HG03442 (cell line): ENCODE measurements around the gene GRID1.
"Not testable (repeated sequence)": the region's sequence is repeated elsewhere in the genome, so short reads cannot be mapped to it uniquely, and the experiment has no call there.

ENCODE experiments used
- ATAC-seq: cut with Tn5 transposase; IDR thresholded peaks from one replicate; pipeline ENCODE4 v1.9.1; 2021; ENCODE audit warnings: mild to moderate bottlenecking, moderate library complexity; ENCODE audit not compliant: unreplicated experiment

The GRID1 gene

DNA sequence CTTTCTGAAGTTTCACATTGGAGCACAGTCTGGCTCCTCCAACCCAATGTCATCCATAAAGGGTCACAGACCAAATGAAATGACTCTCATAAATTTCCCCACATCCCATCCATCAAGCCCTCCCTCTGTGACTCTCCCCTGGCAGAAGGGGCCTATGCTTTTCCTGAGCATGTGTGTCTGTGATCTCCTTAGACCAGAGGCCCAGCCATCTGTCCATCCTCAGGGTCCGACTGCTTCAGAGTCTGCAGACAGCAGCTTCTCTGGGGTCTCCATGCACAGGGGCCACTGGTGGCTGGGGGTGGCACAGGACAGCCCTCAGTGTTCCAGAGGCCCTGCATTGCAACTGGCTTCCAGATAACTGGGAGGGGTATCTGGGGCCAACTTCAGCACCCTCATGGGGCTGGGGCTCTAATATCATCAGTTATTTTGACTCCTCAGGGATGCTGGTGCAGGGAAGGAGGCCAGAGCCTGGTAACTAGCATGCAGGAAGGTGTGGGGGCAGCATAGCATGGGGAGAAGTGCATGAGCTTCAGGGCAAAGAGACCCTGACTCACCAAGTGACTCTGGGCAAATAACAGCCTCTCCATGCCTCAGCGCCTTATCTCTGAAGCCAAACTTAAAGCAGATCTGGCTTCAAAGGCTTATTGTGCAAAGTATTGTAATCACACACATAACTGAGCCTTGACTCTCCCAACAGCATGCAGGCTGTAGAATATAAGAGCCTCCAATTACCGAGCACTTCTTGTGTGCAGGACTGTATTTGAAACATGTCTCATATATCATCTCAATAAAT is 266.9 kb downstream of the GRID1 start:
- no peak for ATAC-seq

DNA sequence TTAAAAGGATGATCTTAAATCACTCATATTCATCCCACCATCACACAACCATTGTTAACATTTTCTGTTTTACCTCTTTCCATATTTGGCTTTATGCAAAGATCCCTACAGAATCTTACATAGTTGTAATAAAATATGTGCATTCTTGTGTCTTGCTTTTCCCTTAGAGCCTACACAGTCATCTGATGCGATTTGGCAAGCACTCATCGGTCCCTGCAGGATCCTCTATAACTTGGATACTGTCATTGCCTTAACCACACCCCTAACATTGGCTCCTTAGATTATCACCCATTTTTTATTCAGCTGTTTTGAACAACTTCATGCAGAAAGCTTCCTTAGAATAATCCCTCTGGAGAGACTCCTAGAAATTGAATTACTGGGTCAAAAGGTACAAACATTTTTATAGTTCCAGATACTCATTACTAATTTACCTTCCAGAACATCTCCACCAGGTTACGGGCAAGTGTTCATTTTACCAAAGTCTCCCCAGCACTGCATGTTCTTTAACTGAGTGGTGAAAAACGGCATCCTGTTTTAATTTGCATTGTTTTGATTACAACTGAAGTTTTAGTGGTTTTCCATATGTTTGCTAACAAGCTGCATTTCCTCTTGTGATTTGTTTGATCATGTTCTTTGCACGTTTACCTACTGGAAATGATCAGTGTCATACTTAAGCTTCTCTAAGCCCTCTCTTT is 268.3 kb downstream of the GRID1 start:
- ATAC-seq = no peak

DNA sequence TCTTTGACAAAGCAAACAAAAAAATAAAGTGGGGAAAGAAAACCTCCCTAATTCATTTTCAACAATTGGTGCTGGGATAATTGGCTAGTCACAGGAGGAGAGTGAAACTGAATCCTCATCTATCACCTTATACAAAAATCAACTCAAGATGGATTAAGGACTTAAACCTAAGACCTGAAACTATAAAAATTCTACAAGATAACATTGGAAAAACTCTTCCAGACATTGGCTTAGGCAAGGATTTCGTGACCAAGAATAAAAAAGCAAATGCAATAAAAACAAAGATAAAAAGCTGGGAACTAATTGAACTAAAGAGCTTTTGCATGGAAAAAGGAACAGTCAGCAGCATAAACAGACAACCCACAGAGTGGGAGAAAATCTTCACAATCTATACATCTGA is 271.5 kb downstream of the GRID1 start:
- ATAC-seq = not testable (repeated sequence)

DNA sequence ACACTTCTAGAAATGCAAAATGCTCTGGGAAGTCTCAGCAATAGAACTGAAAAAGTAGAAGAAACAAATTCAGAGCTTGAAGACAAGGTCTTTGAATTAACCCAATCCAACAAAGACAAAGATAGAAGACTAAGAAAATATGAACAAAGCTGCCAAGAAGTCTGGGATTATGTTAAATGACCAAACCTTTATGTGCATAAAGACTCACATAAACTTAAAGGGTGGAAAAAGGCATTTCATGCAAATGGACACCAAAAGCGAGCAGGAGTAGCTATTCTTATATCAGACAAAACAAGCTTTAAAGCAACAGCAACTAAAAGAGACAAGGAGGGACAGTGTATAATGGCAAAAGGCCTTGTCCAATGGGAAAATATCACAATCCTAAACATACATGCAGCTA is 274.3 kb downstream of the GRID1 start:
- not testable (repeated sequence) for ATAC-seq

DNA sequence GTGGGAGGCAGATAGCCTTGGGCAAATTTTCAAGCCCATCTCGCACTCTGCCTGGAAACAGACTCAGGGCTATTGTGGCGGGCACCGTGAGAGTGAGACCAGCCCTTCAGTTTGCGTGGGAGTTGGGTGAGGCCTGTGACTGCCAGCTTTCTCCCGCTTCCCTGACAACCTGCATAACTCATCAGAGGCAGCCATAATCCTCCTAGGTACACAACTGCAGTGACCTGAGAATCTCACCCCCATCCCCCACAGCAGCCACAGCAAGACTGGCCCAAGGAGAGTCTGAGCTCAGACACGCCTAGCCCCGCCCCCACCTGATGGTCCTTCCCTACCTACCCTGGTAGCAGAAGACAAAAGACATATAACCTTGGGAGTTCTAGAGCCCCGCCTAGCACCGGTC is 275.4 kb downstream of the GRID1 start:
- no peak for ATAC-seq

DNA sequence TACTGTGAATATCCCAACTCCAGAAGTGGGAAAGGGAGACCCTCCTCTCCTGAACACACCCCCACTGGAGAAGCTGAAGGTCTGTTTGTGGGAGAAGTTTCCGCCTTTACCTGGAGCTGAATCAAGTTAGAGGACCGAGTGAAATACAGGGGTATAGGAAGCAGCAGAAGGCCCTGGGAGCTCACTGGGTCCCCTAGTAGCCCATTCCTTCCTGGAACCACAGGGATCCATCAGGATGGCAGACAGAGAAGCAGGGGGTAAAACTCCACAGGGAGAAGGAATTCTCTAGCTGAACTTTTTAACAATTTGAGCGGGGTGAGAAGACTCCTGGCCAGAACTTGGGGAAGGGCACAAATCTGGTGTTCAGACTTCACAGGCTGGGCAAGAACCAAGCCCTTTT is 275.8 kb downstream of the GRID1 start:
- no peak for ATAC-seq

DNA sequence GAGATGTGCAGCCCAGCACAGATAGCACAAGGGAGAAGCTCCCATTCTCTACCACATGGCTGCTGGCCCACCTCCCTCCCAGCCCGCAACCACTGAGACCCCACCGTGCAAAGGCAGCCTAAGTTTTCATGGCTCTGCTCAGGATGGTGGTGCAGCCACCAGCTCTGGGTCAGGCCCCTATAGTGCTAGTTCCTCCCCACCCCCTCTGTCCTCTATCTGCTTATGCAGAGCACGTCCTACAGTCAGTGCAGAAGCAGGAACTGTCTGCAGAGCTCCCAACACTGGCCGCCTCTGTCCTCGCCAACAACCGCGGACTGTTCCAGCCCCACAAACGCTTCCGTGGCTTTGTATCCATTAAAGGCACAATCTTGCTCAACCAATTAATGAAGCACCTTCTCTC is 278.9 kb downstream of the GRID1 start:
- no peak for ATAC-seq

DNA sequence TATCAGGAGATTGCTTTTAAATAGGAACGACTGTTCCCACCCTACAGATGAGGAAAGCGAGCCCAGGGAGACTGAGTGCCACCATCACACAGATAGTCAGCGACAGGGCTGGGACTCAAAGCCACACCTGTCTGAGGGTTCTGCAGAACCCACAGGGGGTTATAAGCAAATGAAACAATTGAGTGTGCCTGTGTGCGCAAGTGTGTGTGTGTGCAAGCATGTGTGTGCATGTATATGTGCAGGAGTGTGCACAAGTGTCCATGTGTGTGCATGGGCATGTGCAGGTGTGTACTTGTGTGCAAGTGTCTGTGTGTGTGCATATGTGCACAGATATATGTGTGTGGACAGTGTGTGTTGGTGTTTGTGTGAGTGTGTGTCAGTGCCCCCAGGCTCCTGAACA is 280.2 kb downstream of the GRID1 start:
- no peak for ATAC-seq

DNA sequence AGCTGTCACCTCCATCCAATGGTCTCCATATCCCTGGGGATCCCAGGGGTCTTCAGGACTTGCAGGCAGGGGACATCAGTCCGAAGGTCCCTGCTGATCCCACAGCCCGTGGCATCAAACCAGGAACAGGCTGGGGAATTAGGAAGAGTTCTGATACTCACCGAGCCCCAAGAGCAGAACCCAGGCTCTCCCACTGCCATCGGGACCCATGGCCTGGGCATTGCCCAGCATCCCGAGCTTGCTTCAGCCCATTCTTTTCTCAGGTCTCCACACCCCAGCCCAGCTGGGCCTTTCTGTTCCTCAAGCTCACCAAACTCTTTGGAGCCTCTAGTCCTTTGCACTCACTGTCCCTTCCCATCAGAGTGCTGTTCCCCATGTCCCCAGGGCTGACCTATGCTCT is 280.9 kb downstream of the GRID1 start:
- no peak for ATAC-seq

DNA sequence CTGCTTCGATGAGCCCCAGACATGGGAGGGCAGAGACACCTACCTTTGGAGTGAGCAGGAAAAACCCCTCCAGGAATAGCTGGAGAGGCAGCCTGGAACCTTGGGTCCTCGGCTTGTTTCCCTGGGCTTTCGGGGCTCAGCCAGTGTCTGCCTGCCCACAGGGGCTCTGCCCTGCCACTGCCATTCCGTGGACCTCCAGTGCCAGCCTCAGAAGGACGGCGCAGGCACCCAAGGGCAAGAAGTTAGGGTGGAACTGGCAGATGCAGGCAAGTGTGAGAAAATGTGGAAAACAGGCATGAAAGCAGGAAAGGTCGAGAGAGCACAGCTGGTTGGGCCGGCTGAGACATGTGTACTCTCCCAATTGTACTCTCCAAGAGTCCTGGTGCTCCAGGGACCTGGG is 281.5 kb downstream of the GRID1 start:
- ATAC-seq = no peak

DNA sequence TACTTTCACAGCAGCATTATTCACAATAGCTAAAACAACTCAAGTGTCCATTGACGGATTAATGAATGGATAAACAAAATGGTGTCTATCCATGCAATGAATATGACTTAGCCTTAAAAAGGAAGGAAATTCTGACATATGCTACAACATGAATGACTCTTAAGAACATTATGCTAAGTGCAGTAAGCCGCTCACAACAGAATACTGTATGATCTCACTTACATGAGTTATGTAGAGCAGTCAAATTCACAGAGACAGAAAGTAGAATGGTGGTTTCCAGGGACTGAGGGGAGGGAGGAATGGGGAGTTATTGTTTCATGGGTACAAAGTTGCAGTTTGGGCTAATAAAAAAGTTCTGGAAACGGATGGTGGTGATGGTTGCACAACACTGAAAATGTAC is 282.0 kb downstream of the GRID1 start:
- no peak for ATAC-seq

DNA sequence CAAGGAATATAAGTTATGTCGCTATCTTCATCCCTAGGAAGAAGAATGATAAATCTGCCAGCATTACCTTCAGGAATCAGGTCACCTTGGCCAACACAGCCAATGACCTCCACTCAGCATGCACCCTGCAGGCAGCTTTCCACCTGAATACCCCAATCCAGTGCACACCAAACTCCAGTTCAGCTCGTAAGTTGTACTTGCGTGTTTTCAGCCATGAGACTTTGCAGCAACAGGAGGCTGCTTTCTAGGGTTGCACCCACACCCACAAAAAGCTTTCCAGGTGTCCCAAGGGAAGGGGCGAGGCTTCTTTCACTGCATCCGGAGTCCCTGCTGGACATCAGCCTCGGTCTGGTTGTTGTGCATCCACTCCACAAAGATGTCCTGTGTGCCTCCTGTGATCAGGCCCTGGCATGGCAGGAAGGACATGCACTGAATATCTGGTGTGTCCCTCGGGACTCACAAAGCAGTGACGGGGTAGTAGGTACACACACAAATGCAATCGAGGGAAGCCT is 282.9 kb downstream of the GRID1 start:
- no peak for ATAC-seq

DNA sequence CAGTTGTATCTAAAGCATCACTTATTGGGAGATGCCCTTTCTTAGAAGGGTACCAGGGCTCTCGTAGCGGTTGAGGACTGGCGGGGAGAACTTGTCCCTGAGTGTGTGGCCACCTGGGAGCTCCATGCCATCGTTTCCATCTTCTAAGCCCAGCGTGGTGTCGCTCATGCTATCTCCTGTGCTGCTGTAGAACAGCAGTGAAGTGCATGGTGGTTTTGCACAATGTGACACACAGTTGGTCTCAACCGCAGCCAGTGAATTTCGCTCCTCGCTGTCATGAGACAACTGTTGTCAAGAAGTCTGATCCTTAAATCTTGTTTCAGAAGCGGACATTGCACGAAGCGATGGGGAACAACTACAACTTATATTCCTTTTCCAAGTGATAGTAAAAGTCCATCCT is 283.4 kb downstream of the GRID1 start:
- no peak for ATAC-seq

DNA sequence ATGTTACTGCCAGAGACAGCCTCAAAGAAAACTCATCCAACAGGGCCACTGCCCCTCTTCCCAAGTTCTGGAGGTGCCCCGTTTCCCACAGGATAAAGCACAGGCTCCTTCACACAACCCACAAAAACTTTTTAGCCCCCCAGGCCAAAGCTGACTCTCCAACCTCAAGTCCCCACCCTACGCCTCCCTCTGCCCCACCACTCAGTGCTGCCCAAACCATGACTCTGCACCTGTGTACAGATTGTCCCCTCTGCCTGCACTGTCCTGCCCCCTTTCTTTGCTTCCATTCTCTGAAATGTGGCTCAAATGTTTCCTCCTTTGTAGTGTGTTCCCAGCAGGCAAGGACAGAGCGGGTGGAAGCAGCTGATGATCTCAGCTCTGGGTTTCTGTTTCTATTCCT is 284.0 kb downstream of the GRID1 start:
- no peak for ATAC-seq

DNA sequence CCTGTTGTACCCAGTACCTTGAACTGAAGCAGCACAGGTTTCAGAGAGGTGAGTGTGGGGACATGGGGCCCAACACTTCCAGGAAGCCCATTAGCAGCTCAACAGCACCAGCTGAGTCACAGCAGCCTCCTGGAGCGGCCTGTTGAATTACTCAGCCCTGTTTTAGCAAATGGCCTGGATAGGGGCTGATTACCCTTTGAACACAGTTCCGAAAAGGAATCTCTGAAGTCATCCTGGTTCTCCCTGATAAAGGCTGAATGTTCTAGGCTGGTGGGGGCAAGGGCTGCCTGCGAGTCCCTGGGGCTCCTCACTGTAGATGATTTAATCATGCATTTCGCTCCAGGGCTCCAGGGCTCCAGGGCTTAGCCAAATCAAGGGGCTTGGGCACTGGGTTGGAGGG is 287.5 kb downstream of the GRID1 start:
- no peak for ATAC-seq

DNA sequence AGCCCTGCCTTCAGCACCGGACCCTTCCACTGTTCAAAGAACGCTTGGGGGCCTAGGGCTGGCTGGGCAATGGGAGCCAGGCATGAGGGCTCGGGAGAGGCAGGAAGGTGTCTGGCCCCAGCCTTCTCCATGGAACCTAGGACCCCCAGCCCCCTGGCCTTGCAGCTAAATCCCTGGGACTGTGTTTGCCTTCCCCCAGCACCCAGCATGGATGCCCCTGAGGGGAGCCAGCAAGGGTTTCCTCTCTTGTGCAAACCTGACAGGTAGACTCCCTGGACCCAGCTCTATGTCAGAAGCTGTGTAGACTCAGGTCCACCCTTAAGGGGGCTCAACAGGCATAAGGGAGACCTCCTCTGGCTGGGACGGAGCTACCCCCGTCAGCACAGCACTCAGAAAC is 288.0 kb downstream of the GRID1 start:
- no peak for ATAC-seq

DNA sequence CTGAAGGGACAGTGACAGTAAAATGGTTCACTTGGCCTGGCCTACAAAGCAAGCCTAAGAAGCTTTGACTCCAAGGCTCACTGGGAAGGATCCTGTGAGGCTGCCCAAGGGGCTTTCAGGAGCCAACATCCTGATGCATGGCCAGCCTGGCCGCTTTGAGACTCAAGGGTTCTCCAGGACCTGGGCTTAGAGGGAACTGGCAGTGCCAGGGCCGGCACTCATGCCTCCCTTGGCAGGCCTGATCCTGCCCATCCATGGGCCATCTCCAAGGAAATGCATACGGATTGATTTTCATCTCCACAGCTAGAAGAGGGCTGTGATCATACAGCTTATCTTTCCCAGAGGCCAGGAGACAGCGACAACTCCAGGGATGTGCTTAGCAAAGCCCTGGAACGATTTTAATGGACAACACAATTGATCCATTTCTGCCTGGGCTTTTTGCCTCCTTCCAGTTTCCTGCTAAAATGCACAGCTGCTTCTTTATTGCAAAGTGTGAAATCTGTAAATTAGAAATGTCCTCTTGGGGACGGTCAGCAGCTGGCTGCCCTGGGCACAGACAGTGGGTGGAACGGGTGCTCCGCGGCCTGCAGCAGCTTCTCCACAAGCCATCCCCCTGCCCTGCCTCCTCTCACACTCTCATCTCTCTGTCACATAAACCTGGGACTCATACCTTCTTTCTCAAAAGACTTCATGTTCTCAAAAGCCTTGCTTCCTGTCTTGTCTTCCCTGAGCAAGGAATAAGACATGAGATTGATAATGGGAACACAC is 288.5 kb downstream of the GRID1 start:
- no peak for ATAC-seq

DNA sequence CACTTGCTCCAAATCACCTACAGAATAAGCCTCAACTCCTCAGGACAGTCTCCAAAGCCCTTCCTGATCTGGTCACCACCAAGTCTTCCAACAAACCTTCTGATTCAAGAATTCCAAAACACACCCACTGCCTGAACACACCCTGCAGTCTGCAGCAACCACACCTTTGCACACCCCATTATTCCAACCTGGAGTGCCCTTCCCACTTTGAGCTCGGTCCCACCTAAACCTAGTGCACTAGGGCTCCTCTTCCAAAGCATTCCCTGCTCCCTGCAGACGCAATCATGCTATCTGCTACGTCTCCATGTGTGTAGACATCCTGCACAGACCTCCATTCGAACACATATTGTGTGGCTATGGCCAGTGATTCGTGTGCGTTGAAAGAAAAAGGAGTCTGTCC is 289.3 kb downstream of the GRID1 start:
- ATAC-seq = no peak

DNA sequence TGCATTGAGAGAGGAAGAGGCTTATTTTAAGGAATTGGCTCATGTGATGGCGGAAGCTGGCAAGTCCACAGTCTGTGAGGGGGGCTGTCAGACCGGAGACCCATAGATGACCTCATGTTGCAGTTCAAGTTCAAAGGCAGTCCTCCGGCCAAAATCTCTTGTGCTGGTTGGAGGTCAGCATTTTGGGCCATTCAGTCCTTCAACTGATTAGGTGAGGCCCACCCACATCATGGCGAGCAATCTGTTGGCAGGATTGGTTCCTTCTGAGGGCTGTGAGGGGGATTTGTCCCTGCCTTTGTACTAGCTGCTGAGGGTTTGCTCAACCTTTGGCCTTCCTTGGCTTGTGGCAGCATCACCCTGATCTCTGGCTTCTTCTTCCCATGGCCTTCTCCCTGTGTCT is 290.1 kb downstream of the GRID1 start:
- ATAC-seq = not testable (repeated sequence)

DNA sequence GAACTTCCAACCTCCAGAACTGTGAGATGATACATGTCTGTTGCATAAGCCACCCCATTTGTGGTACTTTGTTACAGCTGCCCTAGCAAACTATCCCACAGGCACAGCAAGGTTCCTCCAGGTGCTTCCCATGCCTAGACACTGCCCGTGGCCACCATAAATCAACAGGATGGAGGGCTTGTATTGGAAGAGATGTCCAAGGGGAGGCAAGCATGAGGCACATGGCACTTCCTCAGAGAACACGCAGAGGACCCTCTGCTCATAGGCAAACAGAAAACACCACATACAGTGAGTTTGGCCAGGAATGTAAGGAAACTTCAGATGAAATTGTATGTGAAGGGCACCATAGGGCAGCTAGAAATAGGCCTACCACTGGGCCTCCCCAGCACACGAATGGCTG is 291.1 kb downstream of the GRID1 start:
- ATAC-seq = no peak

DNA sequence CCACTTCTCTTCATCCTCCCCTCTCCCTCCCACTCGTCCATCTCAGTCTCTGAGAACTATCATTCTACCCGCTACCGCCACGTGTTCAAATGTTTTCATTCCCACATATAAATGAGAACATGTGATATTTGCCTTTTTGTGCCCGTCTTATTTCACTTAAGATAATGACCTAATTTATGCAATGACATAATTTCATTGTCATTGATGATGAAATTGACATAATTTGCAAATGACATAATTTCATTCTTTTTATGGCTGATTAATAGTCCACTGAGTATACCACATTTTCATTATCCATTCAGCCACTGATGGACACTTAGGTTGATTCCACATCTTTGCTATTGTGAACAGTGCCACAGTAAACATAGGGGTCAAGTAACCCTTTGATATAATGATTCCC is 292.3 kb downstream of the GRID1 start:
- ATAC-seq = no peak
